K562 (cell line): Measurements from ENCODE around the gene CNIH1.

Experiments used
- CTCF ChIP-seq, 3 experiments: IDR thresholded peaks in 2 of 3; conservative IDR thresholded peaks in 1 of 3; 2 replicates each; pipeline ENCODE4 v1.5.1; 2011 to 2012; ENCODE audit warnings: low read length in 3 of 3, mild to moderate bottlenecking in 3 of 3, control low read depth in 2 of 3, improper control_type of control experiment in 1 of 3, inconsistent platforms in 1 of 3, low read depth in 1 of 3, mixed read lengths in 1 of 3, moderate library complexity in 1 of 3; ENCODE audit not compliant: insufficient read depth in 2 of 3
- NBN ChIP-seq: fragments of 450-650 bp; IDR thresholded peaks from 2 replicates; pipeline ENCODE4 v1.6.1; 2016; ENCODE audit warnings: low read depth, mild to moderate bottlenecking
- ZKSCAN8 ChIP-seq: fragments of 200-800 bp; sonication (Bioruptor generic); IDR thresholded peaks from 2 replicates; pipeline ENCODE4 v1.6.1; 2016; ENCODE audit warnings: missing genetic modification characterization, missing compliant biosample characterization
- ZNF431 ChIP-seq: sonication (generic); formaldehyde crosslinking; IDR thresholded peaks from 2 replicates; pipeline ENCODE4 v1.8.0; 2022; ENCODE audit warnings: mild to moderate bottlenecking, missing genetic modification reagents
- ZNF449 ChIP-seq: fragments of 250-450 bp; sonication (Bioruptor Pico); IDR thresholded peaks from 2 replicates; pipeline ENCODE4 v1.8.0; 2022; ENCODE audit warnings: moderate library complexity, mild to moderate bottlenecking, inconsistent platforms

GRCh38 chr14:54451121-54451601 lies 10.0 kb upstream of the CNIH1 start:
- TF ChIP-seq ZNF431 (no peak), ZNF449 (no peak), CTCF (IDR thresholded peaks at IDR 0.05 in 2 of 3, conservative IDR thresholded peaks at IDR 0.05 in 1 of 3; ENCODE audit: insufficient read depth in 2 of 3, low read depth in 1 of 3, low read length in 3 of 3) (no peak), ZKSCAN8 (CRISPR knock-in tag) (no peak), NBN (no peak)
